GM19452 (cell line): ENCODE results near the gene JUP.
"Not testable (repeated sequence)": the region's sequence is repeated elsewhere in the genome, so short reads cannot be mapped to it uniquely, and the experiment has no call there.

Source experiments
- ATAC-seq: cut with Tn5 transposase; IDR thresholded peaks from one replicate; pipeline ENCODE4 v1.9.1; 2021; ENCODE audit not compliant: unreplicated experiment

Gene JUP

DNA sequence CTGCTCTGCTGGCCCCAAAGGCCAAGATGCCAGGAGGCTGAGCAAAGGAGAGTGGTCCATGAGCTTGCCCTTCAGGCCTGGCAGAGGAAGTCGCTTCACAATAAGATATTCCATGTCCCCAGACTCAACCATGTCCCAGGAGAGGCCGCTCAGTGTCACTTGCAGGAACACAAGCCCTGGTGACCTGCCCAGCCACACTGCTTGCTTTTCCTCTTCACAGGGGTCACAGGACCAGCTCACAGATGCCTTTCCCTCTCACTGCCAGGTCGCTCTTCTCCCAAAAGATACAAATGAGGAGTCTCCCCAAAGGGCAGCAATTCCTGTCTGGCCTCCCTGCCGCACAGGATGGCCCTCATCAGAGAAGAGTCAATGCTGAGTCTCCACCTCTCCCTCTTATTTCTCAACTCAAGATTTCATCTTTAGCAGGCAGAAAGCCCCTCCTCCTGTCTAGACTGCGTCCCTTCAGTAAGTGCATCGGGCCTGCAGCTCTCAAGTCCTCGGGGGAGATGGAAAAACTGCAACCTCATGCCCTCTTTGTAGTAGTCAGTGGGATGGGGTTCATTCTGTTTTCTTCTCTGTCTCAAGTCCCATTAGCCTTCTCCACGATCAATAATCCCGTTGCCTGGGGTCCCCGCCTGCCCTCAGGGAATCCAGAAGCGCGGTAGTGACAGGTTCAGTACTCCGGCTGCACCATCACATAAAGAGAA, 5.0 kb downstream of the JUP start:
- ATAC-seq = no peak

- no peak for ATAC-seq
Observed at GRCh38 chr17:41779954-41780353, 6.6 kb downstream of the JUP start.

- ATAC-seq = no peak
Observed at GRCh38 chr17:41777574-41778188, 8.8 kb downstream of the JUP start.

DNA sequence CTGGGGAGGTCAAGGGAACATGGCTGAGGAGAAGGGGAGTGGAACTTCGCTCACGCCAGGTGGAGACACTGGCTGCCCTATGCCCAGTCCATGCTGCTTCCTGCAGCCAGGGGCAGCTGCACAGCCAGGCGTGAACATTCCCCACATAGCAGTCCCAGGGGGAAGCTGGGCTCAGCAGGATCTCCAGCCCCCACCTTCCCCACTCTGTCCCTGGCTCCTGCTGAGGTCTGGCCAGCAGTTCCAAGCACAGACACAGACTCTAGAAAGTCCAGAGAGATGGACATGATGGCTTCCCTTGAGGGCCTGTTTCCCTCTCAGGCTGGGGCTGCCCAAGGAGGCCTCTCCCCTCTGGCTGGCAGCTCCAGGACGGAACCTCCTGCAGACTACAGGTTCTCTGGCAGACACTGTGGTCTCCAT, 9.3 kb downstream of the JUP start:
- ATAC-seq = no peak

- ATAC-seq = not testable (repeated sequence)
Observed at GRCh38 chr17:41776262-41776900, 10.1 kb downstream of the JUP start.

DNA sequence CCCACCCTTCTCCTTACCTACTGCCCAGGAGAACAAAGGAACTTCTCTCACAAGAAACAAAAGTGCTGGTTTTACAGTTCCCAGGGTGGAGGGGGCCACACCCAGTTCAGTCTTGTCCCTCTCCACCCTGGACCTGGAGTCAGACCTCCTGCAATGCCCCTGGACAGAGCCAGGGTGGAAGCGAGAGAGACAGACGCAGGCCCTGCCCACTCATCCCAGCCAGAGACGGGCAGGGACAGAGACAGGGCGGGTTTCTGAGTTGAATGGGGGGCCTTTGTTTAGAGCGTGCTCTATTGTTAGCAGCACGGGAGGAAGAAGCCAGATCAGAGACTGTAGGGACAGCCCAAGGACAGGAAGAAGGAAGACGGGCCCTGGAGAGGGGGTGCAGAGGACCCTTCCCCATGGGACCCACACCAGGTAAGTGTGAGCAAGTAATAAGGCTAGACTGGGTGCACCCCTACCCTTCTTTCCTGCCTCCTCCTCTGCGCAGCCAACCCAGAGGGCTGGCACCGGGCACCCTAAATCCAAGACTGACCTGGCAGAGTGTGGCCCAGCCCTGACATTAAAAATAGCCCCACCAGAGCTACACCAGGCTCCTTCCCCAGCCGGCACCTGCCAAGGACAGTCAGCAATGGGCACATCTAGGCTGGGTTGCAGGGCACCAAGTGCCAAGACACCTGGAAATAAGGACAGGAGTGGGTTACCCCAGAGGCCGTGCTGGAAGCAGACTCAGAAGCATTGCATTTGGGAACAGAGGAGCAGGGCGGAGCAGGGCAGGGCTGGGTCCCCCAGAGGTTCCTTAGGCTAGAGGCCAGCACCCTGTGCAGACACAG, 10.9 kb downstream of the JUP start:
- ATAC-seq = no peak

GRCh38 chr17:41773731-41774193, 12.7 kb downstream of the JUP start:
- no peak for ATAC-seq

DNA sequence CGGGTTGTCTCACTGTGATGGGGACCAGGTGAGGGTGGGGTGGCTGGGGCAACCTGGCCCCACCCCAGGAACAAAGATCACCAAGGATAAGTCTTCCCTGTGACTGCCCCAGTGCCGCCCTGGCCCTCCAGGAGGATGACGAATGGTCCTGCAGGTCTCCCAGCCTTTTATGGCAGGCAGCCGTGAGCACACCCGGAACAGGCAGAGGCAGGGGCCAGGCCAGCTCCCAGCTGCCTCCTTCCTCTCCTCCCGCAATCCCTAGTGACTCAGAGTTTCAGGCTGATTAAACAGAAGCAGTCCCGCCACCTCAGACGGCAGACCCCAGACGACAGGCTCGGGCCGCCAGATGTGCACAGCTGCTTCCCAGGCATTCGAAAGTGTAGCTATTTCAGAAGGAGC, 13.3 kb downstream of the JUP start:
- no peak for ATAC-seq

GRCh38 chr17:41772586-41773189, 13.8 kb downstream of the JUP start:
- no peak for ATAC-seq

- no peak for ATAC-seq
Observed at GRCh38 chr17:41772218-41772585, 14.3 kb downstream of the JUP start.

DNA sequence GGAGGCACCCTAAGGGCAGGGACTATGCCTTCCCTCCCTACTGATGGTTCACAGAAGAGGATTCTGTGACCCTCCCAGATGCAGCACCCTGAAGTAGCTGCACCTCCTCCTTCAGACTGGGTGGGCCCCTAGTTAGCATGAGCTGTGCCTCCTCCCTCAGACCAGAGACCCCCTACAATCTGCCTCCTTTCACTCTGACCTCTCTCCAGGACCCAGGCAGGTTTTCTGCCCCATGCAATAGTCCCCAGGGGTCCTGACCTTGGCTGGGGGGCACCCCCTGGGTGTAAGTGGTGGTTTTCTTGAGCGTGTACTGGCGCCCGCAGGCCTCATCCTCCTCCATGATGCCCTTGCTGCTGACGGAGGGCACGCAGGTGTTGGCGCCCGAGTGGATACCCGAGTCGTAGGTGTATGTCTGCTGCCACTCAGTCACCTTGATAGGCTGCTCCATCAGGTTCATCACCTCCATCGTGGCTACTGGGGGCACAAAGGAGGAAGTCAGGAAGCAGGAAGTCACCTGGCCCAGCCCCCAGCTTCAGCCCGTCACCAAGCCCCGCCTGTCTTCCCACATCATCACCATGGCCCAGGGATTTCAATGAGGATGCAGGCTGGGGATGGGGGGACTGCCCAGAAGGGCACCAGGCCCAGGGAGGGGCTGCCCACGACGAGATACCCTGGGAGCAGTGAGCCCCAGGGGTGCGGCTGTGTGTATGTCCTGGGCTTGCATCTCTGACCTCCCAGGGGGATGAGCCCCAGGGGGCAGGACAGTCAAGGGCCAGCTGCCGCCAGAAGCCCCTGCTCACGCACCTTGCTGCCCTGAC, 14.9 kb downstream of the JUP start:
- no peak for ATAC-seq

GRCh38 chr17:41769985-41770384, 16.5 kb downstream of the JUP start:
- ATAC-seq = no peak

- ATAC-seq = no peak
Observed at GRCh38 chr17:41769346-41769862, 17.1 kb downstream of the JUP start.

GRCh38 chr17:41768682-41769288, 17.7 kb downstream of the JUP start:
- ATAC-seq = no peak

- ATAC-seq = no peak
Observed at GRCh38 chr17:41767324-41768042, 19.0 kb downstream of the JUP start.

- no peak for ATAC-seq
Observed at GRCh38 chr17:41766135-41766534, 20.4 kb downstream of the JUP start.

DNA sequence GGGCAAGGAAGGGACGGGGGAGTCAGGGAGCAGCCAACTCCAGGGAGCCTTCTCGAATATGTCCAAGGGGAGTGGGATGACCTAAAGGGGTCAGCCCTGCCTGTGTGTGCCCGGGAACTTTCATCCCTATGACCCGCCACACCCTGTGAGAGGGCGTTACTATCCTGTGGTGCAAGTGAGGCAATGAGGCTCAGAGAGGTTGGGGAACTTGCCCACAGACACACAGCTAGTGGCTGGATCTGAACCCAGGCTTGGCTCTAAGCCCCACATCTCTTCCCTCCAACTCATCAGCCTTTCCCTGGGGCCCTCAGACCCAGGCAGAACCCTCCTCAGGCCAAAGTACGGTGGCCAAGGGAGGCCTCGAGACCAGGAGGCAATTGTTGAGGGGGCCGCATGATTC, 23.2 kb downstream of the JUP start:
- no peak for ATAC-seq

GRCh38 chr17:41762841-41763240, 23.7 kb downstream of the JUP start:
- no peak for ATAC-seq

DNA sequence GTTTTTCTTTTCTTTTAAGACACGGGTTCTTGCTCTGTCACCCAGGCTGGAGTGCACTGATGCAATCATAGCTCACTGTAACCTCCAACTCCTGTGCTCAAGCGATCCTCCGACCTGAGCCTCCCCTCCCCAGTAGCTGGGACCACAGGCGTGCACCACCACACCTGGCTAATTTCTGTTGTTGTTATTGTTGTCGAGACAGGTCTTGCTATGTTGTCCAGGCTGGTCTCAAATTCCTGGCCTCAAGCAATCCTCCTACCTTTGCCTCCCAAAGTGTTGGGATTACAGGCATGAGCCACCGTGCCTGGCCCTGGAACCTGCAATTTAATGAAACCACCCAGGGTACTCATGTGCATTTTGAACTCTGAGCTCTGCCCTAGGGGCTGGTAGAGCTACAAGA, 24.1 kb downstream of the JUP start:
- ATAC-seq = no peak
